ENCODE data around the gene TOMM20. TPM values are rescaled to one million over a fixed set of nuclear protein-coding genes. Genes with fewer than 3 reads are reported as not detected.

Gene TOMM20
- total RNA-seq, 1 experiment from 2014 or later: 184 TPM

GRCh38 chr1:235129774-235130570 lies 1.3 kb upstream of the TOMM20 start:
- ChIA-PET CTCF (interaction anchor here (0.7 to 1.0 kb wide), 2 partner anchors 26 to 502 kb away, joined by 3 read pairs; no protein-coding TSS in a partner anchor), POLR2A (no interaction called here)
- Mint-ChIP-seq H3K4me1 (peaks cover 31% of the 10 kb centered on the region), H3K27ac (peak overlapping the region; percentile 96), H3K27me3 (ENCODE audit: low read depth) (no peaks in the 10 kb centered on the region), H3K4me3 (peak overlapping the region; percentile 99), H3K36me3 (peaks cover 46% of the 10 kb centered on the region), H3K9me3 (no peaks in the 10 kb centered on the region)
- DNase-seq (ENCODE audit: low spot score): no peak
- TF ChIP-seq MXD4 (CRISPR knock-in tag; IDR thresholded peaks at IDR 0.05; ENCODE audit: borderline replicate concordance): no peak
- no peak for TF ChIP-seq CREM (CRISPR knock-in tag; IDR thresholded peaks at IDR 0.05)
- TF ChIP-seq ELF4 (CRISPR knock-in tag; IDR thresholded peaks at IDR 0.05; ENCODE audit: low read depth): no peak
- TF ChIP-seq KAT7 (CRISPR knock-in tag; IDR thresholded peaks at IDR 0.05; ENCODE audit: borderline replicate concordance): no peak
- no peak for TF ChIP-seq IRF1 (CRISPR knock-in tag; IDR thresholded peaks at IDR 0.05)
- no peak for TF ChIP-seq OVOL2 (CRISPR knock-in tag; IDR thresholded peaks at IDR 0.05; ENCODE audit: borderline replicate concordance)
- TF ChIP-seq MAX (CRISPR knock-in tag; IDR thresholded peaks at IDR 0.05): no peak
- TF ChIP-seq ERG (CRISPR knock-in tag; IDR thresholded peaks at IDR 0.05): no peak
- no peak for TF ChIP-seq TCF7 (CRISPR knock-in tag; IDR thresholded peaks at IDR 0.05; ENCODE audit: low read depth)
- TF ChIP-seq JUN (CRISPR knock-in tag; IDR thresholded peaks at IDR 0.05): no peak
- no peak for TF ChIP-seq TEAD1 (CRISPR knock-in tag; IDR thresholded peaks at IDR 0.05)
- TF ChIP-seq ZNF425 (CRISPR knock-in tag; conservative IDR thresholded peaks at IDR 0.05): no peak
- ATAC-seq: 0 out of 2 replicates have a peak, but pooled peaks have one; percentile 4

GRCh38 chr1:235127732-235128455 lies 743 bp downstream of the TOMM20 start:
- Mint-ChIP-seq H3K9me3 (no peaks in the 10 kb centered on the region), H3K27ac (peak overlapping the region; percentile 98), H3K4me1 (peaks cover 41% of the 10 kb centered on the region), H3K36me3 (peaks cover 44% of the 10 kb centered on the region), H3K4me3 (peak overlapping the region; percentile 99), H3K27me3 (ENCODE audit: low read depth) (no peaks in the 10 kb centered on the region)
- ATAC-seq (no peak), DNase-seq (ENCODE audit: low spot score) (no peak)
- ChIA-PET POLR2A (interaction anchor here (0.9 to 1.4 kb wide), 4 partner anchors 33 to 376 kb away, joined by 4 to 7 read pairs (median 4); partner anchors contain the start of genes ARID4B, B3GALNT2, GGPS1 and RBM34), CTCF (interaction anchor here (1.2 kb wide), 1 partner anchor 33 kb away, joined by 3 read pairs; the partner anchor contains the start of gene RBM34)
- TF ChIP-seq FOXP4 (CRISPR knock-in tag; IDR thresholded peaks at IDR 0.05) (no peak), JUN (CRISPR knock-in tag; IDR thresholded peaks at IDR 0.05) (no peak), ZNF423 (CRISPR knock-in tag; IDR thresholded peaks at IDR 0.05) (0 out of 2 replicates have a peak, but pooled peaks have one; percentile 59), EMX1 (CRISPR knock-in tag; IDR thresholded peaks at IDR 0.05) (no peak), GRHL2 (CRISPR knock-in tag; IDR thresholded peaks at IDR 0.05; ENCODE audit: insufficient replicate concordance, severe bottlenecking) (no peak), NFATC4 (CRISPR knock-in tag; IDR thresholded peaks at IDR 0.05) (no peak), ARID4B (CRISPR knock-in tag; IDR thresholded peaks at IDR 0.05; ENCODE audit: borderline replicate concordance) (0 out of 2 replicates have a peak, but pooled peaks have one; percentile 40), IRF1 (CRISPR knock-in tag; IDR thresholded peaks at IDR 0.05) (no peak), ERG (CRISPR knock-in tag; IDR thresholded peaks at IDR 0.05) (no peak)
